Transverse colon (tissue), 4 donors: ENCODE data around the gene TANGO6. TPM values are rescaled to one million over a fixed set of nuclear protein-coding genes. Genes with fewer than 3 reads are reported as not detected.

Experiments used
- DNase-seq: peaks from one replicate; pipeline ENCODE4 v3.0.0-alpha.2; 2019
- H3K27ac ChIP-seq, 4 donors: fragments of 200-600 bp; sonication (generic); 2 replicates each; pipeline ENCODE4 v1.5.1; 2016 to 2018; ENCODE audit warnings: inconsistent platforms in 4 of 4
- H3K27me3 ChIP-seq: fragments of 200-600 bp; sonication (generic); 2 replicates; pipeline ENCODE4 v1.5.1; 2017; ENCODE audit warnings: inconsistent platforms
- H3K36me3 ChIP-seq, 4 donors: fragments of 200-600 bp; sonication (generic); 2 replicates each; pipeline ENCODE4 v1.5.1; 2017 to 2019; ENCODE audit warnings: inconsistent platforms in 4 of 4
- H3K4me1 ChIP-seq, 4 donors: fragments of 200-600 bp; sonication (generic); 2 replicates each; pipeline ENCODE4 v1.5.1; 2017 to 2020; ENCODE audit warnings: inconsistent platforms in 4 of 4
- H3K4me3 ChIP-seq, 4 donors: fragments of 200-600 bp; sonication (generic); 1 replicate in 1 of 4; 2 replicates in 3 of 4; pipeline versions ENCODE4 v1.5.1 to v1.6.1; 2017 to 2019; ENCODE audit warnings: inconsistent platforms in 4 of 4
- H3K9me3 ChIP-seq, 2 donors: fragments of 200-600 bp; sonication (generic); 2 replicates each; pipeline ENCODE4 v1.5.1; 2017 to 2019; ENCODE audit warnings: inconsistent platforms in 2 of 2
- CTCF ChIP-seq, 5 experiments: fragments of 200-600 bp in 3 of 5; fragments of 450-650 bp in 2 of 5; sonication (generic) in 3 of 5; IDR thresholded peaks; 1 replicate in 2 of 5; 2 replicates in 3 of 5; pipeline ENCODE4 v1.5.1; 2016 to 2017; ENCODE audit warnings: antibody characterized with exemption in 5 of 5, inconsistent platforms in 3 of 5, mild to moderate bottlenecking in 2 of 5, moderate library complexity in 1 of 5
- EP300 ChIP-seq: sonication (generic); formaldehyde crosslinking; IDR thresholded peaks from one replicate; pipeline ENCODE4 v1.6.1; 2017; ENCODE audit warnings: antibody characterized with exemption, low read depth
- POLR2A ChIP-seq: fragments of 450-650 bp; IDR thresholded peaks from one replicate; pipeline ENCODE4 v1.6.1; 2016; ENCODE audit warnings: antibody characterized with exemption, mild to moderate bottlenecking, moderate library complexity
- POLR2AphosphoS5 ChIP-seq, 3 donors: sonication (generic); formaldehyde crosslinking; IDR thresholded peaks; one replicate each; pipeline ENCODE4 v1.6.1; 2016; ENCODE audit warnings: antibody characterized with exemption in 3 of 3
- WGBS, 2 donors: methylation state at CpG; one replicate each; pipeline ENCODE4 v1.1.5; 2018; ENCODE audit warnings: low coverage in 1 of 2; 5-methylcytosine and 5-hydroxymethylcytosine counted together
- in situ Hi-C, 4 donors: fragments of 200-750 bp; cut with MboI; loops; one replicate each; pipeline versions ENCODE4 v1.15.0 to v1.15.1; 2017; ENCODE audit warnings: low sequenced_read_pairs in 3 of 4, low pct_ligation_motif_present in 1 of 4, low pct_unique_long_range_greater_than_20kb in 1 of 4
- intact Hi-C: fragments of 100-400 bp; cut with DNase I; formaldehyde crosslinking; loops from one replicate; pipeline ENCODE4 v1.15.1; 2023; ENCODE audit warnings: low total_unique reads
- total RNA-seq, 4 donors: library from RNA; depleted of rRNA; stranded (reverse); fragments of >200 nt; gene quantifications; one replicate each; pipeline ENCODE4 v1.1.0, GENCODE V29; 2016

The TANGO6 gene
- total RNA-seq, 4 donors from 2014 or later: 10.6 to 55.4 (median 22.8) TPM

GRCh38 chr16:69107316-69107962 lies 264.1 kb downstream of the TANGO6 start:
- in situ Hi-C loops (loop anchor here in 1 of 4 donors (25.0 kb wide), 1 partner anchor 195 kb away; no protein-coding TSS in a partner anchor), intact Hi-C loops (loop anchor here (10.0 kb wide), 1 partner anchor 263 kb away; the partner anchor contains the start of gene TANGO6)
- Histone ChIP-seq H3K27me3 (peaks cover 28% of the 10 kb centered on the region), H3K9me3 (no peaks in the 10 kb centered on the region), H3K4me1 (peaks cover 14 to 31% (median 29%) of the 10 kb centered on the region in 4 donors), H3K27ac (peak overlapping the region in 1 of 4 donors; percentile 49), H3K4me3 (peak overlapping the region in 3 of 4 donors; percentile 50 to 67 (median 59)), H3K36me3 (no peaks in the 10 kb centered on the region)
- peak; percentile 72 for DNase-seq
- no peak for TF ChIP-seq POLR2AphosphoS5 (IDR thresholded peaks at IDR 0.05)
- TF ChIP-seq EP300: no peak
- TF ChIP-seq CTCF (IDR thresholded peaks at IDR 0.05): no peak
- no peak for TF ChIP-seq POLR2A
- 15% methylated on average over 52 of the region's 52 CpGs; no CpG with 5 or more reads in 1 of the 2 donors for WGBS, 2 donors

- H3K36me3 ChIP-seq: no peaks in the 10 kb centered on the region
- H3K27me3 ChIP-seq: peaks cover 28% of the 10 kb centered on the region
- WGBS, 2 donors: 60 to 79% methylated on average over 1 to 9 of the region's 9 CpGs
- TF ChIP-seq CTCF (IDR thresholded peaks at IDR 0.05) (no peak), POLR2A (no peak), POLR2AphosphoS5 (IDR thresholded peaks at IDR 0.05) (no peak), EP300 (no peak)
- no peaks in the 10 kb centered on the region for H3K9me3 ChIP-seq
- H3K4me1 ChIP-seq: peaks cover 14 to 31% (median 29%) of the 10 kb centered on the region in 4 donors
- no peak overlapping the region for H3K4me3 ChIP-seq
- no peak for DNase-seq
- in situ Hi-C loops (loop anchor here in 1 of 4 donors (25.0 kb wide), 1 partner anchor 196 kb away; no protein-coding TSS in a partner anchor), intact Hi-C loops (loop anchor here (10.0 kb wide), 1 partner anchor 263 kb away; the partner anchor contains the start of gene TANGO6)
- no peak overlapping the region for H3K27ac ChIP-seq
Observed at GRCh38 chr16:69108064-69108904, 265.0 kb downstream of the TANGO6 start.

- H3K4me1 ChIP-seq: peaks cover 14 to 31% (median 29%) of the 10 kb centered on the region in 4 donors
- intact Hi-C loops: loop anchor here (10.0 kb wide), 1 partner anchor 264 kb away; the partner anchor contains the start of gene TANGO6
- H3K4me3 ChIP-seq: no peak overlapping the region
- in situ Hi-C loops: loop anchor here in 1 of 4 donors (25.0 kb wide), 1 partner anchor 197 kb away; no protein-coding TSS in a partner anchor
- 83 to 95% methylated on average over 1 to 4 of the region's 4 CpGs for WGBS, 2 donors
- H3K27me3 ChIP-seq: peaks cover 28% of the 10 kb centered on the region
- H3K9me3 ChIP-seq: no peaks in the 10 kb centered on the region
- H3K27ac ChIP-seq: no peak overlapping the region
- no peak for DNase-seq
- no peaks in the 10 kb centered on the region for H3K36me3 ChIP-seq
- TF ChIP-seq POLR2A (no peak), POLR2AphosphoS5 (IDR thresholded peaks at IDR 0.05) (no peak), CTCF (IDR thresholded peaks at IDR 0.05) (no peak), EP300 (no peak)
Observed at GRCh38 chr16:69108905-69109252, 265.5 kb downstream of the TANGO6 start.
